SK-N-MC (cell line): ENCODE results near the gene MARCHF4.

ENCODE experiments used
- EZH2 ChIP-seq: fragments of 200-600 bp; sonication (generic); IDR thresholded peaks from one replicate; pipeline ENCODE4 v1.6.1; 2017; ENCODE audit warnings: antibody characterized with exemption
- FOXP2 ChIP-seq: optimal IDR thresholded peaks from 2 replicates; pipeline ENCODE3; 2011; ENCODE audit warnings: mild to moderate bottlenecking, moderate library complexity; ENCODE audit not compliant: insufficient read depth; ENCODE audit errors: extremely low read length, control extremely low read depth
- POLR2AphosphoS5 ChIP-seq: IDR thresholded peaks from 2 replicates; pipeline ENCODE4 v1.6.1; 2012; ENCODE audit warnings: mild to moderate bottlenecking, low read depth, low read length, borderline replicate concordance

GRCh38 chr2:216408426-216409290 is 36.4 kb upstream of the MARCHF4 start:
- TF ChIP-seq EZH2 = no peak
- no peak for TF ChIP-seq POLR2AphosphoS5
- TF ChIP-seq FOXP2 = no peak
